ENCODE results near the gene CNTN1. TPM values are rescaled to one million over a fixed set of nuclear protein-coding genes. Genes with fewer than 3 reads are reported as not detected.

The CNTN1 gene
- total RNA-seq, 2 experiments from 2014 or later = not detected

DNA sequence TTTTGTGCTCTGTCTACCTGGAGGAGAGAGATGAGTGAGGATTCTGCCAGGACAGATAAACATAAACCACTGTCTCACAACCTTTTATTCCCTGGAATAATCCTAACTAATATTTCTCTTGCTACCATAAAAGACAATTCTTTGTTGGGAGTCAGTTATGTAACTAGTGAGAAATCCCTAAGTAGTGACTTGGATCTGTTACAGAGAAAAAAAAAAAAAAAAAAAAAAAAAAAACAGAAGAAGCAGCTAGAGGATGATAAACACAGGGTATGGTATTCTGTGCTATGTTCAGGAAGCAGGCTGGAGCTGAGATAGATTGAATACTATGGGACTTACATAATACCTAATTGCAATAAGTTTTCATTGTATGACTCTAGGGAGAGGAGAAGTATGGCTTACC is 178.7 kb downstream of the CNTN1 start:
- Mint-ChIP-seq H3K4me1 (ENCODE audit: low read depth) (no peaks in the 10 kb centered on the region), H3K9me3 (no peaks in the 10 kb centered on the region), H3K4me3 (no peak overlapping the region), H3K36me3 (ENCODE audit: low read depth) (no peaks in the 10 kb centered on the region), H3K27me3 (no peaks in the 10 kb centered on the region), H3K27ac (no peak overlapping the region)
- ATAC-seq (ENCODE audit: poor library complexity) (no peak), DNase-seq (no peak)
- Histone ChIP-seq H3K4me3 (ENCODE audit: low read length) (no peak overlapping the region), H3K36me3 (ENCODE audit: insufficient read depth, low read length) (no peaks in the 10 kb centered on the region), H3K27me3 (ENCODE audit: control insufficient read depth in 1 of 2, insufficient read depth in 2 of 2, low read length in 2 of 2) (no peaks in the 10 kb centered on the region), H3K4me1 (ENCODE audit: insufficient read depth, low read length) (no peaks in the 10 kb centered on the region), H3K9me3 (ENCODE audit: control insufficient read depth in 1 of 2, insufficient read depth in 1 of 2, low read length in 2 of 2) (no peaks in the 10 kb centered on the region), H3K27ac (ENCODE audit: low read depth in 1 of 2, low read length in 2 of 2) (no peak overlapping the region)
- TF ChIP-seq CTCF (IDR thresholded peaks at IDR 0.05) = no peak
- ChIA-PET POLR2A (no interaction called here), CTCF (no interaction called here)
- intact Hi-C loops (cut with DNase I, micrococcal nuclease) = no loop called here

DNA sequence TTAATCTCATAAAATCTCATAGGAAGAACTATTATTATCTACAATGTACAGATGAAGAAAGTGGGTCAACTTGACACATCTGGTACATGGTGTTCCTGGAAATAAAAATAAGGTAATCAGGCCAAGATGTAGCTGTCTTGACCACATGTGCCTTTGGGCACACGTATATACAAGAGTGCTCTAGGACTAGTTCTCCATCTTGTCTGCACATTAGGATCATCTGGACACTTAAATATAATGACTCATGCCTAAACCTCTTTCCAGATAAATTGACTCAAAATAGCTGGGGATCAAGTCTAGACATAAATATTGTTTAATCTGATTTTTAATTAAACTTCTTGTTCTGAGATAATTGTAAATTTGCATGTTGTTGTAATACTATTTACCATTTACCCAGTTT is 182.6 kb downstream of the CNTN1 start:
- Mint-ChIP-seq H3K4me3 (no peak overlapping the region), H3K27me3 (no peaks in the 10 kb centered on the region), H3K27ac (no peak overlapping the region), H3K9me3 (no peaks in the 10 kb centered on the region), H3K4me1 (ENCODE audit: low read depth) (no peaks in the 10 kb centered on the region), H3K36me3 (ENCODE audit: low read depth) (no peaks in the 10 kb centered on the region)
- DNase-seq (no peak), ATAC-seq (ENCODE audit: poor library complexity) (no peak)
- Histone ChIP-seq H3K27ac (ENCODE audit: low read depth in 1 of 2, low read length in 2 of 2) (no peak overlapping the region), H3K36me3 (ENCODE audit: insufficient read depth, low read length) (no peaks in the 10 kb centered on the region), H3K9me3 (ENCODE audit: control insufficient read depth in 1 of 2, insufficient read depth in 1 of 2, low read length in 2 of 2) (no peaks in the 10 kb centered on the region), H3K4me3 (ENCODE audit: low read length) (no peak overlapping the region), H3K27me3 (ENCODE audit: control insufficient read depth in 1 of 2, insufficient read depth in 2 of 2, low read length in 2 of 2) (no peaks in the 10 kb centered on the region), H3K4me1 (ENCODE audit: insufficient read depth, low read length) (no peaks in the 10 kb centered on the region)
- ChIA-PET POLR2A (no interaction called here), CTCF (no interaction called here)
- TF ChIP-seq CTCF (IDR thresholded peaks at IDR 0.05) = no peak
- intact Hi-C loops (cut with DNase I, micrococcal nuclease) = no loop called here

DNA sequence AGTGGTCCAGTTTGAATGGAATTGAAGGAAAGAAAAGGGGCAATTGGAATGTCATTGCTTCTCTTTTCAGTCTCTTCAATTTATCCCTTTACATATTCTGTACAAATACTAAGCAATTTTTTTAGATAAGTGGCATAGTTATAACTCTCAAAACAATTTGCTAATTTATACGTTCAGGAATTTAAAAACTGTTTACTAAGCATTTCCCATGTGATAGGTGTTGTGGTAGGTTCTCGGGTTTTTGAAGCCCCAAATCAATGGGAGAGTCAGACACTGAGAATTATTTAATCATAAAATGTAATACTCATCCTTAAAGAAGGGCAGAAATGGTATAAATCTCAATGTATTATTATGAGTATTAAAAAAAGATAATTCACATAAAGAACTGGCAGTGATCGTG is 197.1 kb downstream of the CNTN1 start:
- CTCF ChIA-PET = no interaction called here
- H3K4me1 ChIP-seq (ENCODE audit: insufficient read depth, low read length) = no peaks in the 10 kb centered on the region
- Mint-ChIP-seq H3K4me1 (ENCODE audit: low read depth) (no peaks in the 10 kb centered on the region), H3K27me3 (no peaks in the 10 kb centered on the region), H3K4me3 (no peak overlapping the region), H3K9me3 (no peaks in the 10 kb centered on the region), H3K36me3 (ENCODE audit: low read depth) (no peaks in the 10 kb centered on the region), H3K27ac (no peak overlapping the region)
- TF ChIP-seq CTCF (IDR thresholded peaks at IDR 0.05) = no peak
- ATAC-seq (ENCODE audit: poor library complexity) (no peak), DNase-seq (no peak)
- no peak overlapping the region for H3K4me3 ChIP-seq (ENCODE audit: low read length)
- POLR2A ChIA-PET = no interaction called here
- intact Hi-C loops (cut with DNase I, micrococcal nuclease) = no loop called here
- H3K27me3 ChIP-seq (ENCODE audit: control insufficient read depth in 1 of 2, insufficient read depth in 2 of 2, low read length in 2 of 2) = no peaks in the 10 kb centered on the region
- H3K9me3 ChIP-seq (ENCODE audit: control insufficient read depth in 1 of 2, insufficient read depth in 1 of 2, low read length in 2 of 2) = peaks cover 0 to 4% of the 10 kb centered on the region in 2 experiments
- H3K27ac ChIP-seq (ENCODE audit: low read depth in 1 of 2, low read length in 2 of 2) = no peak overlapping the region
- no peaks in the 10 kb centered on the region for H3K36me3 ChIP-seq (ENCODE audit: insufficient read depth, low read length)
